HL-60 (cell line): ENCODE results near the gene TRPM1.

Experiments used
- DNase-seq, 2 experiments: peaks; one replicate each; pipeline ENCODE4 v3.0.0-alpha.2; 2010 to 2020; ENCODE audit warnings: low read depth in 1 of 2, low spot score in 1 of 2
- H3K27ac ChIP-seq: fragments of 250-450 bp; sonication (Bioruptor Pico); replicated peaks from 2 replicates; pipeline ENCODE4 v1.5.1; 2020; ENCODE audit warnings: mild to moderate bottlenecking, moderate library complexity
- H3K27me3 ChIP-seq: fragments of 250-450 bp; sonication (Bioruptor Pico); 2 replicates; pipeline ENCODE4 v1.5.1; 2021; ENCODE audit warnings: mild to moderate bottlenecking, moderate library complexity; ENCODE audit not compliant: insufficient read depth, poor library complexity, severe bottlenecking
- H3K4me3 ChIP-seq: replicated peaks from 2 replicates; pipeline ENCODE4 v1.5.1; 2011; ENCODE audit warnings: mild to moderate bottlenecking, control low read depth, low read length; ENCODE audit not compliant: insufficient read depth
- GABPA ChIP-seq: IDR thresholded peaks from 2 replicates; pipeline ENCODE4 v1.6.1; 2012; ENCODE audit warnings: low read depth
- POLR2AphosphoS5 ChIP-seq: IDR thresholded peaks from 2 replicates; pipeline ENCODE4 v1.6.1; 2012; ENCODE audit warnings: low read depth
- SPI1 ChIP-seq: IDR thresholded peaks from 2 replicates; pipeline ENCODE4 v1.6.1; 2012; ENCODE audit warnings: low read depth, mild to moderate bottlenecking, borderline replicate concordance
- TF ChIP-seq, protein P1 (sequence below): IDR thresholded peaks from 2 replicates; pipeline ENCODE4 v1.6.1; 2012; ENCODE audit warnings: low read depth; ENCODE audit not compliant: insufficient replicate concordance
- TF ChIP-seq, protein P2 (sequence below): IDR thresholded peaks from one replicate; pipeline ENCODE4 v1.5.1; 2011; ENCODE audit warnings: low read length, control low read depth, inconsistent platforms; ENCODE audit not compliant: insufficient read depth

TRPM1 gene

DNA sequence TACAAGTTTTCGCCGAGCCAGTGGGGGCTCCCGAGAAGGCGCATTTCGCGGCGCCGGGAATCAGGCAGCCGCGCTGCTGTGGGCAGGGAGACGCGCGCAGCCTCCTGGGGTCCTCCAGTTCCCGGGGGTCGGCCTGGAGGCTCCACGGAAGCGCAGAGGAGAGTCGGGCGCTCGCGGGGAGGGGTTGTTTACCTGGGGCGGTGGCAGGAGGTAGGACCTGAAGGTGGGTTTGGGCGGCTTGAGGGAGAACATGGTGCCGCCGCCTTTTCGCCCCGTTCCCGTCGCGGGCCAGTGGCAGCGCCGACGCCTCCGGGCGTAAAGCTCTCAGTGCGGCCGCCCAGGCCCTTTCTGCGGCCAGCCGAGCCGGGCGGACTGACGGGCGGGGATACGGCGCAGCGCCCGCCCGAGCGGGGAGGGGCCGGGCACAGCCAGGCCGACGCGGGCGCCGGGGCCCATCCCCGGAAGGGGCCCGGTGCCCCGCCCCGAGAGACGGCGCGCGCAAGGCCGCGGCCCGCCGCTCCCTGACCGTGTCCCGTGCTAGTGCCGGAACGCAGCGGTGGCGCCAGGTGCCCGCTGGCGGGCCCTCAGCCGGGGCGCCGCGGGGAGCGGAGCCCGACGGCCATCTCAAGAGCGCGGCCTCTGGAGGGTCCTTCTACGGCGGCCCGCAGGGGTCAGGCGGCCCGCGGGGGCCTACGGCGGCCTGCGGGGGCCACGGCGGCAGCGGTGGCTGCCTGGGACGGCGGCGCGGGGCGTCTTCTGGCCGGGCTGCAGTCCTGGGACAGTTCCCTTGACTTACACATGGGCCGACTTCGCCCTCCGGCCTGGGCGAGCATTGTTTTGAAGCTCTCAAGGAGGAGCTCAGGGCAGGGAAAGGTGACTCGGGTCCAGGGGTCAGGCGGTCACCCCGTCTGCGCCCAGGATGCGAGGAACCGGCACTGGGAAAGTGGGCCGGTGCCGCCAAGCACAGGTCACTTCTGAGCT, 110.0 kb downstream of the TRPM1 start, which contains the start of gene MTMR10:
TSS of gene MTMR10 (minus strand) at position 374 of the 981 bp plus-strand sequence. CDS start at position 252, 122 bp downstream.
- TF ChIP-seq POLR2AphosphoS5, result peak; percentile 63
- TF ChIP-seq, protein P1, sequence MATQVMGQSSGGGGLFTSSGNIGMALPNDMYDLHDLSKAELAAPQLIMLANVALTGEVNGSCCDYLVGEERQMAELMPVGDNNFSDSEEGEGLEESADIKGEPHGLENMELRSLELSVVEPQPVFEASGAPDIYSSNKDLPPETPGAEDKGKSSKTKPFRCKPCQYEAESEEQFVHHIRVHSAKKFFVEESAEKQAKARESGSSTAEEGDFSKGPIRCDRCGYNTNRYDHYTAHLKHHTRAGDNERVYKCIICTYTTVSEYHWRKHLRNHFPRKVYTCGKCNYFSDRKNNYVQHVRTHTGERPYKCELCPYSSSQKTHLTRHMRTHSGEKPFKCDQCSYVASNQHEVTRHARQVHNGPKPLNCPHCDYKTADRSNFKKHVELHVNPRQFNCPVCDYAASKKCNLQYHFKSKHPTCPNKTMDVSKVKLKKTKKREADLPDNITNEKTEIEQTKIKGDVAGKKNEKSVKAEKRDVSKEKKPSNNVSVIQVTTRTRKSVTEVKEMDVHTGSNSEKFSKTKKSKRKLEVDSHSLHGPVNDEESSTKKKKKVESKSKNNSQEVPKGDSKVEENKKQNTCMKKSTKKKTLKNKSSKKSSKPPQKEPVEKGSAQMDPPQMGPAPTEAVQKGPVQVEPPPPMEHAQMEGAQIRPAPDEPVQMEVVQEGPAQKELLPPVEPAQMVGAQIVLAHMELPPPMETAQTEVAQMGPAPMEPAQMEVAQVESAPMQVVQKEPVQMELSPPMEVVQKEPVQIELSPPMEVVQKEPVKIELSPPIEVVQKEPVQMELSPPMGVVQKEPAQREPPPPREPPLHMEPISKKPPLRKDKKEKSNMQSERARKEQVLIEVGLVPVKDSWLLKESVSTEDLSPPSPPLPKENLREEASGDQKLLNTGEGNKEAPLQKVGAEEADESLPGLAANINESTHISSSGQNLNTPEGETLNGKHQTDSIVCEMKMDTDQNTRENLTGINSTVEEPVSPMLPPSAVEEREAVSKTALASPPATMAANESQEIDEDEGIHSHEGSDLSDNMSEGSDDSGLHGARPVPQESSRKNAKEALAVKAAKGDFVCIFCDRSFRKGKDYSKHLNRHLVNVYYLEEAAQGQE, result no peak
- peak within 1 kb of the TSS; percentile 89 for H3K4me3 ChIP-seq
- peak; percentile 61 to 75 for DNase-seq

DNA sequence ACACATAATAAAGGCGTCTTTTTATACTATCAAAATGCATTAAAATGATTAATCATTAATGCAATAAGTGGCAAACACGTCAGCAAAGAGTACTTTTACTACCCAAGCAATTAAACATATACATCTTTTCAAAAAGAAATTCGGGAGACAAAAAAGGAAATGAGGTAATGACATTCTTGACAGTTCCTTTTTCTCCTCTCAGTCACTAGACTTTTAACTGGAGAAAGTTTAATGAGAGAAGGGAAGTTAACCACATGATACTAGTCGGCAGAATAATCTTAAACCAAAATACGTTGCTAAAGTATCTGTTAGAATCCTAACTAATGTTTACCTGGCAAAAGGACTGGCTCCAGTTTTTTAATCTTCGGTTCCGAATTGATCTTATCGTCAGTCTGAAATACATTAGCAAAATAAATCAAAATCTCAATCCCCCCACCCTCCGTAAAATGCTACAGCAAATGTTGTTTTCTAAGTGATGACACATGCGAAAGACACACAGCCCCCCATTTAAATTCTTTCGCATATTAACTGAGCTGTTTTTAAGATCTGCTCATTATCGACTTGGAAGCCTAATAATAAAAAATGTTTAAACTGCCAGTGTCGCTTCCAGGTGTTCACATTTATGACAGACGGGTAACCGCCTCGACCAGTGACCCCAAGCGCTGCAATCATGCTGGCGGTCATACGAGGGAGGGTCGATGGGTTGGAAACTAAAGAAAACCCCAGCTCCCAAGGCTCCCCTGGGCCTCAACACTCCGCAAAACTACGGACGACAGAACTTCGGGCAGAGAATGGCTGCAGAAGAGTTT, 110.9 kb downstream of the TRPM1 start:
- DNase-seq, result peak in 1 of 2 experiments; percentile 17
- TF ChIP-seq, protein P2, sequence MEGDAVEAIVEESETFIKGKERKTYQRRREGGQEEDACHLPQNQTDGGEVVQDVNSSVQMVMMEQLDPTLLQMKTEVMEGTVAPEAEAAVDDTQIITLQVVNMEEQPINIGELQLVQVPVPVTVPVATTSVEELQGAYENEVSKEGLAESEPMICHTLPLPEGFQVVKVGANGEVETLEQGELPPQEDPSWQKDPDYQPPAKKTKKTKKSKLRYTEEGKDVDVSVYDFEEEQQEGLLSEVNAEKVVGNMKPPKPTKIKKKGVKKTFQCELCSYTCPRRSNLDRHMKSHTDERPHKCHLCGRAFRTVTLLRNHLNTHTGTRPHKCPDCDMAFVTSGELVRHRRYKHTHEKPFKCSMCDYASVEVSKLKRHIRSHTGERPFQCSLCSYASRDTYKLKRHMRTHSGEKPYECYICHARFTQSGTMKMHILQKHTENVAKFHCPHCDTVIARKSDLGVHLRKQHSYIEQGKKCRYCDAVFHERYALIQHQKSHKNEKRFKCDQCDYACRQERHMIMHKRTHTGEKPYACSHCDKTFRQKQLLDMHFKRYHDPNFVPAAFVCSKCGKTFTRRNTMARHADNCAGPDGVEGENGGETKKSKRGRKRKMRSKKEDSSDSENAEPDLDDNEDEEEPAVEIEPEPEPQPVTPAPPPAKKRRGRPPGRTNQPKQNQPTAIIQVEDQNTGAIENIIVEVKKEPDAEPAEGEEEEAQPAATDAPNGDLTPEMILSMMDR, result no peak
- TF ChIP-seq SPI1, result peak; percentile 93
- peak overlapping the region; percentile 89 for H3K4me3 ChIP-seq
- peak overlapping the region; percentile 92 for H3K27ac ChIP-seq
- no peaks in the 10 kb centered on the region for H3K27me3 ChIP-seq

More for the DNA sequence above, 110.0 kb downstream of the TRPM1 start, which contains the start of gene MTMR10:
- H3K27ac ChIP-seq, result peak within 1 kb of the TSS; percentile 92
- H3K27me3 ChIP-seq, result no peaks in the 10 kb centered on the region

DNA sequence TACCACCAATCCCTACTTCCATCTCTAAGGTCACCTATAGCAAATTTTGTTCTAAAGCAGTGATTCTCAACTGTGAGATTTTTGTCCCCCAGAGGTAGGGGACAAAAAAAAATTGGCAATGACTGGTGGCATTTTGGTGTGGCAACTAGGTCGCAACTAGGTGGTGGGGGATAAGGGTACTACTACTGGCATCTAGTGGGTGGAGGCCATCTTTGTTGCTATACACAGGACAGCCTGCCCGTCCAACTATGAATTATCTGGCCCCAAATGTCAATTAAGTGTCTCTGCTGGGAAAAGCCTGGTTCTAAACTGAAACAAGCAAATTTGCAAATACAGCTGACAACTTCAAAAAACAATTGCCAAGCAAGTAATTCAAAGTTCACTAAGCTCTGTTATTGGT, 111.5 kb downstream of the TRPM1 start:
- no peaks in the 10 kb centered on the region for H3K27me3 ChIP-seq
- TF ChIP-seq SPI1, result no peak
- no peak for TF ChIP-seq POLR2AphosphoS5
- no peak for TF ChIP-seq GABPA
- TF ChIP-seq, protein P2, result no peak
- TF ChIP-seq, protein P1, result no peak
- no peak for DNase-seq
- no peak overlapping the region; the same call in 1 of the 2 replicates for H3K27ac ChIP-seq
- H3K4me3 ChIP-seq, result peak overlapping the region; percentile 89

DNA sequence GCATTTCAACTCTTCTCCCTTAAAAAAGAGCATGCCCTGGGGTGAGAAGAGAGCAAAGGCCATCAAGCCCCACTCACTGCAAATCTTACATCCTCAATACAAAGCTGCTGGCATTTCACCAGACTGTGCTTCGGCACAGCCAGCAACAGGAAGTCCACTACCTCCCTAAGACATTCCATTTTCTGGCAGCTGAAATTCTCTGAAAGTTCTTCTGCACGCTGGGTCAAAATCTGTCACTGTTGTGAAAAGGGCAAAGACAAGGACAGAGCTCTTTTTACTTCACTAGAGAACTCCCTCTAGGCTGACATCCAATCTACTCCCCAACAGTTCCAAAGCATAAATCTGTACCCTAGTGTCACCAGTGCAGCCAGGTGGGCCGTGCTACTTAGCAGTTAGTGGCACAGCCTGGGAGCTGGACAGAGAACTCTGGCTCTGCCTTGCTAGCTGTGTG, 116.4 kb downstream of the TRPM1 start:
- DNase-seq, result no peak
- H3K4me3 ChIP-seq, result no peak overlapping the region
- H3K27me3 ChIP-seq, result no peaks in the 10 kb centered on the region
- no peak overlapping the region for H3K27ac ChIP-seq
- no peak for TF ChIP-seq SPI1
- TF ChIP-seq, protein P1, result no peak
- no peak for TF ChIP-seq POLR2AphosphoS5
- no peak for TF ChIP-seq GABPA
- TF ChIP-seq, protein P2, result no peak
